SK-N-MC (cell line): ENCODE data around the gene ATP6V0C.

Experiments
- FOXP2 ChIP-seq: optimal IDR thresholded peaks from 2 replicates; pipeline ENCODE3; 2011; ENCODE audit warnings: mild to moderate bottlenecking, moderate library complexity; ENCODE audit not compliant: insufficient read depth; ENCODE audit errors: extremely low read length, control extremely low read depth
- POLR2AphosphoS5 ChIP-seq: IDR thresholded peaks from 2 replicates; pipeline ENCODE4 v1.6.1; 2012; ENCODE audit warnings: mild to moderate bottlenecking, low read depth, low read length, borderline replicate concordance

DNA sequence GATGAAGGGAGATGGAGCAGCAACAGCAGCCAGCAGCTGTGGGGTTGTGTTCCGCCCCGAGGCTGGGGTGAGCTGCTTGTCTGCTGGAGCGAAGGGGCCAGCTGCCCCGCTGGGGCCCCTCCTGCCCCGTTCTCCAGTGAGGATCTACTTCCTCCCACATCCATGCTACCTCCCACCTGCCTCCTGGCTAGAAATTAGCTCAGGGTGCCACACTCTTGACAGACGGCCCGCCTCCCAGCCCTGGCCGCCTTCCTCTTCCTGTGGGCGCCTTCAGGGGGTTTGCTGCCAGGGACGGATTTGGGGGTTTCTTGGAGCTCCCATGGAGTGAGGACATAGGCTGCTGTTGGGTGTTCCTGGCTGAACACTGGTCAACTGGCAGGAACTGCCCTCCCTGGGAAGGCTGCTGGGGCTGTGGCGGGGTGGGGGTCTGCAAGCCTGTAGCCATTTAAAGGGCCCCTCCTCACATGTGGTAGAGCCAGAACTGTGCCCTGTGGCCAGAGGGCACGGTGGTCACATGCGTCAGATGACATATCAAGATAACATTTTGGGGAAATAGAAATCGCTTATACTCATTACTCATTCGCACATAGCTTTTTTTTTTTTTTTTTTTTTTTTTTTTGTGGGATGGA is 25.7 kb upstream of the ATP6V0C start:
- TF ChIP-seq FOXP2 (no peak), POLR2AphosphoS5 (no peak)
